Measurements from ENCODE around the gene SH3BP2.

- no peak for TF ChIP-seq EP300 (IDR thresholded peaks at IDR 0.05)
- no peak for TF ChIP-seq POLR2A (IDR thresholded peaks at IDR 0.05)
- no peak for TF ChIP-seq CTCF (IDR thresholded peaks at IDR 0.05)
These were observed 45.1 kb downstream of the SH3BP2 start for GRCh38 chr4:2837904-2838496.
